ENCODE measurements around the gene AGAP3.

GRCh38 chr7:151143261-151144015 lies 57.2 kb downstream of the AGAP3 start:
- TF ChIP-seq CTCF (IDR thresholded peaks at IDR 0.05) (no peak), EZH2 (IDR thresholded peaks at IDR 0.05; ENCODE audit: borderline replicate concordance, insufficient read depth, low read depth, low read length, poor library complexity, severe bottlenecking) (no peak)
